Stimulated activated naive CD8-positive, alpha-beta T cell treated with anti-CD3 and anti-CD28 coated beads, Interleukin-15, Interleukin-2, amounts not matched to agents 100 ng/mL and 50 ng/mL, for 24 hours (primary cell): ENCODE results near the gene FRAT1.

ENCODE experiments used
- H3K27ac Mint-ChIP-seq: one replicate; pipeline ENCODE4 v1.8.0; 2021; ENCODE audit warnings: mild to moderate bottlenecking, mixed read lengths
- H3K27me3 Mint-ChIP-seq: one replicate; pipeline ENCODE4 v1.8.0; 2021; ENCODE audit warnings: mixed read lengths
- H3K36me3 Mint-ChIP-seq: one replicate; pipeline ENCODE4 v1.8.0; 2021; ENCODE audit warnings: low read depth, mixed read lengths
- H3K4me1 Mint-ChIP-seq: one replicate; pipeline ENCODE4 v1.8.0; 2021; ENCODE audit warnings: low read depth, mixed read lengths
- H3K4me3 Mint-ChIP-seq: one replicate; pipeline ENCODE4 v1.8.0; 2021; ENCODE audit warnings: mild to moderate bottlenecking, mixed read lengths
- H3K9me3 Mint-ChIP-seq: one replicate; pipeline ENCODE4 v1.8.0; 2021; ENCODE audit warnings: mixed read lengths

The FRAT1 gene

DNA sequence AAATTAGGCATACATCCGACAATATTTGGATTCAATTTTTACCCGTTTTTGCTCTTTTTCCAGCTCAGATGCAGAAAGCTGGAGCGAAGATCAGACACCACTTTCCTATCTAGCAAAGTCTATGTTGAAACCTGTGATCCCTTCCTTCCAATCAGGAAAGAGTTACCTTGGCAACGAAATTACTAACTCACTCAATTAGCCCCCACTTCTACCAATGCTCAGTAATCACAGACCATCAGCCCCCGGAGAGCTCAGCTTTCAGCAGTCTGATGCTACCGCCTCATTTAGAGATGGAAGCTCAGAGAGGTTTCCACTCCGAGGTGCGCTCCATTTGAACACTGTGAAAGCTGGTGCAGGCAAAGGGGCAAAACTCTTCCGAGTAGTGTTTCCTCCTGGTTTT lies 6.7 kb downstream of the FRAT1 start:
- H3K27me3 Mint-ChIP-seq: no peaks in the 10 kb centered on the region
- H3K4me1 Mint-ChIP-seq: peaks cover 54% of the 10 kb centered on the region
- H3K36me3 Mint-ChIP-seq: peaks cover 6% of the 10 kb centered on the region
- H3K27ac Mint-ChIP-seq: no peak overlapping the region
- no peak overlapping the region for H3K4me3 Mint-ChIP-seq
- H3K9me3 Mint-ChIP-seq: no peaks in the 10 kb centered on the region

DNA sequence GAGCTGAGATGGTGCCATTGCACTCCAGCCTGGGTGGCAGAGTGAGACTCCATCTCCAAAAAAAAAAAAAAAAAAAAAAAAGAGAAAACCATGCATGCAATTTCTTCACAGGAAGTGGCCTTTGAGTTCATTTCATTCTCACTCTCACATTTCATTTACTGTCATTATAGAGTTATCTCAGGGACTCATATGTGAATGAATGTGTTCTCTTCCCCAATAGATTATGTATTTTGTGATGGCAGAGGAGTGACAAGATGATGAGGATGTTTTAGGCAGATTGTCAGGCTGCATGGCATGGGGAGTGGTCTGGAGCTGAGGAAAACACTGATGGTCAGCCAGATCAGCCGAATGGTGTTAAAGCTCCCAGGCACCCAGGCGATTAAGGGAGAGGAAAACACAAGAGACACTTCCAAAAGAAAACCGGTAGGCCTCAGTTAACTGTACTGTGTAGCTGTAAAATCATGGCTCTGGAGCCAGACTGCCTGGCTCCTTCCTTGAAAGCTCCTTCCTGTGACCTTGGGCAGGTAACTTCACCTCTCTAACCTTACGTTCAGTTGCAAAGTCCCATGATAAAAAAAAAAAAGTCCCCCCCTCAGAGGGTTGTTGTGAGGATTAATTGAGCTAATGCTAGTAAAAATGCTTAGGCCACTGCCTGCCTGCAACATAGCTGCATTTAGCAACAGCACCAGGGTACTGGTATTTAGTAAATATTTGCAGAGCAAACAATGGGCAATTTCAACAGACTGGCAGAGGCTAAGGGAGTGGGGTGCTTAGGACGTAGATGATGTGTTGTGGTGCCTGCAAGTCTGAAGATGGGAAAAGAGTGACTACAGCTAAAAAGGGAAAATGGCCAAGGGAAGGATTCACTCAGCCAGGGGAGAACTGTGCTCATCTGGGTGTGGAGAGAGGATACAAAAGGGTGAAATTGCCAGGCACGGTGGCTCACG lies 8.6 kb downstream of the FRAT1 start:
- Mint-ChIP-seq H3K4me1 (peaks cover 57% of the 10 kb centered on the region), H3K27ac (peak overlapping the region; percentile 51), H3K9me3 (no peaks in the 10 kb centered on the region)

GRCh38 chr10:97328646-97329453 lies 9.8 kb downstream of the FRAT1 start:
- H3K4me1 Mint-ChIP-seq: peaks cover 65% of the 10 kb centered on the region
- peak overlapping the region; percentile 9 for H3K27ac Mint-ChIP-seq
- peaks cover 9% of the 10 kb centered on the region for H3K36me3 Mint-ChIP-seq
- H3K9me3 Mint-ChIP-seq: no peaks in the 10 kb centered on the region
- H3K4me3 Mint-ChIP-seq: no peak overlapping the region
- H3K27me3 Mint-ChIP-seq: no peaks in the 10 kb centered on the region

More for the DNA sequence above, 8.6 kb downstream of the FRAT1 start:
- peaks cover 9% of the 10 kb centered on the region for H3K36me3 Mint-ChIP-seq
- no peaks in the 10 kb centered on the region for H3K27me3 Mint-ChIP-seq
- no peak overlapping the region for H3K4me3 Mint-ChIP-seq

DNA sequence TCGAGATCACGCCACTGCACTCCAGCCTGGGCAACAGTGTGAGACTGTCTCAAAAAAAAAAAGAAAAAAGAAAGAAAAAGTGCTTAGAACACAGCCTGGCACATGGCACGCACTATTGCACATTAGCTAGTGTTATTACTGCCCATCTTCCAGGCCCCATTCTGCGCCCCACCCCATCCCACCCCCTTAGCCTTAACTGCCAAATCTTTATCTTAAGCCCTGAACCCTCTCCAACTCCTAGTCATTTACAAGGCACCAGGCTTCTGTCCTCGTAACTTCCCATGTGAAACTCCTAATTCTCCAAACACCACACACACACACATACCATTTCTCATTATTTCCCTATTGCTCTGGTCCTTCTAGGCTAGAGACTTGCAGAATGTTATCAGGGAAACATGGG lies 10.7 kb downstream of the FRAT1 start:
- Mint-ChIP-seq H3K4me1 (peaks cover 65% of the 10 kb centered on the region), H3K27me3 (no peaks in the 10 kb centered on the region), H3K27ac (peak overlapping the region; percentile 12), H3K9me3 (no peaks in the 10 kb centered on the region), H3K4me3 (no peak overlapping the region), H3K36me3 (peaks cover 9% of the 10 kb centered on the region)

DNA sequence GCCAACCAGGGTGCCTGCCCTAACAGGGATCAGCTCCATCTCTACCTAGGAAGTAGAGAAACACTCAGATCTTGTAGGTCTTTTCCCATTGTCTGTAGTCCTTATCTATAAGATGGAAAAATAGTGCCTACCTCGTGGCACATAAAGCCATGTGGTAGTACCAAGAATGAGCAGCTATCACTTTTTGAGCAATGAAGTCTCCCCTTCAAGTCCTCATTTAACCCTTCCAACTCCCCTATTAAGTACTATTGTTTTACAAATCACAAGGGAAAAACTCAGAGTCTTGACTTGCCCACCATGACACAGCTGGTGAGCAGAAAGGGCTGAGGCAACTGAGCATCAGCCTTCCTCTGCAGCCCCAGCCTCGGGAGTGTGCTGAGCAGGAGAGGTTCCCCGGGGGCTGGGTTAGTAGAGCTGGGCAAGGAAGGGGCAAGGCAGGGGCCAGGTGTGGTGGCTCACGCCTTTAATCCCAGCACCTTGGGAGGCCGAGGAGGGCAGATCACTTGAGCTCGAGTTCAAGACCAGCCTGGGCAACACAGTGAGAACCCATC lies 12.2 kb downstream of the FRAT1 start:
- no peaks in the 10 kb centered on the region for H3K9me3 Mint-ChIP-seq
- H3K27me3 Mint-ChIP-seq: no peaks in the 10 kb centered on the region
- peaks cover 9% of the 10 kb centered on the region for H3K36me3 Mint-ChIP-seq
- H3K27ac Mint-ChIP-seq: no peak overlapping the region
- peak overlapping the region; percentile 89 for H3K4me3 Mint-ChIP-seq
- H3K4me1 Mint-ChIP-seq: peaks cover 73% of the 10 kb centered on the region

DNA sequence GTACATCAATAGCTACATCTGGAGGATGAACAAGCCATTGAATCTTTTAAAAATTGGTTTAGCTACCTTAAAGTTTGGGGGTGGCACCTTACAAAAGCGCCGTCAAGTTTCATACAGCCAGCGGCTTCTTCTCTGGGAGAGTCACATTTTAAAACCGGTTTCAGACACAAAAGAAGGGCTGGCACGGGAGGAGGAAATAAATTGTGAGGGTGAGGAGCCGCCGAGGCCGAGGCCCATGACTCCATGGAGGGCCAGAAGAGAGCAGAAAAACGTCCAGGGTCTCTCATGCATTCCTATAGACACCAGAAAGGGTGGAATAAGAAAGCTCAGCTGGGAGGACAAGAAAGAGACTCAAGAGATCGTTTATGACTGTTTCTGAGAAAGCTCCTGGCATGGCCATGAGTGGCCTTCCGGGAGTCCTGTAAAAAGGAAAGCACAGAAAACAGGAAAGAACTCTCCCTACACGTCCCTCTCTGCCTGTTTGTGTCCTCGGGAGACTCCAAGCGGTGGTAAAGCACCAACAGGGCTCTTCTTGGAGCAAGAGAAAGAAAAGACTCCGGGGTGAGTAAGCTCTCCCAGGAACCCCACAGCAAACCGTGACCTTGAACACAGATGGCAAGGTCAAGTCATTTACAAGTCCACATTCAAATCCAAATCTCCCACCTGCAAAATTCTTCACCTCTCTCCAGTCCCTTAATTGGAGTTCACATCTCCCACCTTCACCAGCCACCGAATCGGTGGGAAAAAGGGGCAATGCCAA lies 13.7 kb downstream of the FRAT1 start:
- Mint-ChIP-seq H3K9me3 (no peaks in the 10 kb centered on the region), H3K36me3 (peaks cover 9% of the 10 kb centered on the region), H3K4me1 (peaks cover 66% of the 10 kb centered on the region), H3K27ac (peak overlapping the region; percentile 85), H3K4me3 (peak overlapping the region; percentile 89), H3K27me3 (no peaks in the 10 kb centered on the region)

DNA sequence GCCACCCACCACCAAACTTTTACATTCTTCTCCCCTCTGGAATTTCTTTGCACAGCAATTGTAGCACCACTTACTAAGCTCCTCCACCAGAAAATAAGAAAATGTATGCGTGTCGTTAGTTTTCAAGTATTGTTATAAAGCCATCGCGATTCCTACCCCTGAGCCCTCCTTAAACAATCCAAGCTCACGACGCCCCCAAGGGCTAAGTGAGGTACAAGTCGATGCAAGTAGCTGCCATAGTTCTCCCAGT lies 14.2 kb downstream of the FRAT1 start:
- H3K36me3 Mint-ChIP-seq: peaks cover 9% of the 10 kb centered on the region
- peaks cover 61% of the 10 kb centered on the region for H3K4me1 Mint-ChIP-seq

DNA sequence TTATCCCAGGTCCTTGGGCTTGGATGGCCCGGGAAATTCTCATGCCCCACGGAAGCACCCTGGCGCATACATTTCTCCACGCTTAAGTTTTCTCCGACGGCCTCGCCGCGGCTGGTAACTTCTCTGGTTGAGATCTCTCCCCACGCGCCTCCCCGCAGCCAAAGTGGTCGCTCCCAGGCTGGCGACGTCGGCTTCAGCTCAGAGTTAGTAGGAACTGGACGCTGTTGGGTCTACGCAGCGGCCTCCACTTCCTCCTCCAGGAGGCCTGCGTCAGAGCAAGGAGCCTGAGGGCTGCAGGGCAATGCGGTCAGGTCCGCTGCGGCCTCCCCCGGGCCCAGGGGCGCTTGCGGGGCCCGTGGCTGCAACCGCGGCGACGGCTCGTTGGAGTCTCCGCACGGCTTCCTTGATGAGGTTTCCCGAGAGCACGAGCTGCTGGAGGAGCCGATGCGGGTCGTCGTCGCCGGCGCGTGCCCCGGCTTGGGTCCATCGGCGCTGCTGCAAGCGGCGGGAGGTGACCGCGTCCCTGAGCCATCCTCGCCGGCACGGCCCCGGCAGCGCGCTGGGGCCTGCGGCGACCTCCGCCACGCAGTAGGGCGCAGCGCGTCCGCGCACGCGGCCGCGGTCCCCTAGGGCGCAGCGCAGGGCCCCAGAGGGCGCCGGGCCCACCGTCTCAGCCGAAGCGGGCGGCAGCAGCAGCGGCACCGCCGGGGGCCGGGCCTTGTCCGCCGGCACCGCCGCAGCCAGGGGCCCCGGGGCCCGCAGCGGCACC lies 14.7 kb downstream of the FRAT1 start:
- H3K27me3 Mint-ChIP-seq: no peaks in the 10 kb centered on the region
- peak overlapping the region; percentile 85 for H3K27ac Mint-ChIP-seq
- peak overlapping the region; percentile 89 for H3K4me3 Mint-ChIP-seq
- H3K36me3 Mint-ChIP-seq: peaks cover 9% of the 10 kb centered on the region
- H3K4me1 Mint-ChIP-seq: peaks cover 55% of the 10 kb centered on the region
- H3K9me3 Mint-ChIP-seq: no peaks in the 10 kb centered on the region

More for the DNA sequence above, 14.2 kb downstream of the FRAT1 start:
- H3K9me3 Mint-ChIP-seq: no peaks in the 10 kb centered on the region
- H3K27me3 Mint-ChIP-seq: no peaks in the 10 kb centered on the region
- H3K4me3 Mint-ChIP-seq: peak overlapping the region; percentile 89
- H3K27ac Mint-ChIP-seq: peak overlapping the region; percentile 85

DNA sequence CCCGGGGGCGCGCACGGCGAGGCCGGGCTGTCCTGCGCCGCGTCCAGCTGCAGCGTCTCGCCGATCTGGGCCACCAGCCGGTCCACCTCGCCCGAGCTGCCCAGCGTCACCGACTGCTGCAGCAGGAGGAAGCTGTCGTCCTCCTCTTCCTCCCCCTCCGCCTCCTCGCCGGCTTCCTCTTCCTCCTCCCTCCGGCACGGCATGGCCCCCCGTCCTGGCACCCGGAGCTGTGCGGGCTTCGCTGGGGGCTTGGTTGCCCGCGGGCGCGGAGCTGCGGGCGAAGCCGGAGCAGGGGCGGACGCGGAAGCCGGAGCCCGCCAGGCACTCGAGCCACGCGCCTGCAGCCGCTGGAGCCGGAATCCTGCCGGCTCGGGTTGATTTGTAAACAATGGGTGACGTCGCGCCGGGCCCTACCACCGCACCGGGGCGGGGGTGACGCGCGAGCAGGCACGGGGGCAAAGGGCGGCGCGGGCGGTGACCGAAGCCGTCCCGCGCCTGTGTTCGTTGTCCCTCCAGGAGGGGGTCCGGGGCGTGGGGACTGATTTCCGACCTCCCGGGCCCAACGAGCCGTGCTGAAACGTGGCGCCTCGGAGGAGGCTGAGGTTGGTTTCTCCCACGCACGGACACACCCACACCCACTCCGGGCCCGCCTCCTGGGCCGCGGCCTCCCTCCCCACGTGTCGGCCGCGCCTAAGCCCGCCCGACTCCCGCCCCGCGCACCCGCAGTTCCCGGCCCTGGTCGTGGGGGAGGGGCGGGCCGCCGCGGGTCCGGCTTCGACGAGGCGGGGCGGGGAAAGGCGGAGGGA lies 15.5 kb downstream of the FRAT1 start, which contains the start of gene FRAT2:
TSS of gene FRAT2 (minus strand) at position 360 of the 806 bp plus-strand sequence. CDS start at position 203, 157 bp downstream.
- Mint-ChIP-seq H3K27ac (peak within 1 kb of the TSS; percentile 85), H3K4me1 (peaks cover 49% of the 10 kb centered on the region), H3K36me3 (peaks cover 9% of the 10 kb centered on the region), H3K27me3 (no peaks in the 10 kb centered on the region), H3K9me3 (no peaks in the 10 kb centered on the region), H3K4me3 (peak within 1 kb of the TSS; percentile 89)

DNA sequence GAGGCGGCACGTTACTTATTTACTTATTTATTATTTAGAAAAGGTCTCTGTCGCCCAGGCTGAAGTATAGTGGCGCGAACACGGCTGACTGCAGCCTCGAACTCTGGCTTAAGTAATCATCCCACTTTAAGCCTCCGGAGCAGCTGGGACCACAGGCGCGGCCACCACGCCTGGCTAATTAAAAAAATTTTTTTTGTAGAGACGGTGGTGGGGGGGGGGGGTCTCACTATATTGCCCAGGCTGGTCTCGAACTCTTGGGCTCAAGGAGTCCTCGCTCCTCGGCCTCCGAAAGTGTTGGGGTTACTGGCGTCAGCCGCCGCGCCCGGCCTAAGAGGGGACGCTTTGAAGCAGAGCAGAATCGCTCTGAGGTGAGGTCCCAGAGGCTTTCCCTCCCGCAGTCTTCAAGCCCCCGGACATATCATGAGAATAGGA lies 16.1 kb downstream of the FRAT1 start:
- peaks cover 5% of the 10 kb centered on the region for H3K36me3 Mint-ChIP-seq
- no peaks in the 10 kb centered on the region for H3K9me3 Mint-ChIP-seq
- H3K27ac Mint-ChIP-seq: no peak overlapping the region
- H3K27me3 Mint-ChIP-seq: no peaks in the 10 kb centered on the region
- no peak overlapping the region for H3K4me3 Mint-ChIP-seq
- H3K4me1 Mint-ChIP-seq: peaks cover 43% of the 10 kb centered on the region

DNA sequence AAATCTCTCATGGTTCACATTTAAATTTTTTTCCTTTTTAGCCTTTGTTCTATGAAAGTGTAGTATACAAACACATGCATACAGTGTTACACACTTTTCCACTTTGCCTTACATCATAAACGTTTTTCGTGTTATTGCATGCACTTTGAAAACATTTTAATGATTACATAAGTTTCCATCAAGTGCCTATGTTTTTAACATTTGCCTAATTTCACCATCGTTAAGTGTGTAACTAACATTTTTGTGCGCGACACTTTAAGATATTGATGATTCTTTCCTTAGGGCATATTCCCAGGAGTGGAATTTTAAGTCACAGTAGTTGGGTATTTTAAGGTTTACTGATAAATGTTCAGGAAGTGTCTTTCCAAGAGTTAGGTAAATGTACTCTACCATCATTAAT lies 16.9 kb downstream of the FRAT1 start:
- peaks cover 40% of the 10 kb centered on the region for H3K4me1 Mint-ChIP-seq
- H3K27ac Mint-ChIP-seq: peak overlapping the region; percentile 67
- H3K9me3 Mint-ChIP-seq: no peaks in the 10 kb centered on the region
- no peaks in the 10 kb centered on the region for H3K27me3 Mint-ChIP-seq
- H3K36me3 Mint-ChIP-seq: peaks cover 4% of the 10 kb centered on the region
- peak overlapping the region; percentile 69 for H3K4me3 Mint-ChIP-seq

DNA sequence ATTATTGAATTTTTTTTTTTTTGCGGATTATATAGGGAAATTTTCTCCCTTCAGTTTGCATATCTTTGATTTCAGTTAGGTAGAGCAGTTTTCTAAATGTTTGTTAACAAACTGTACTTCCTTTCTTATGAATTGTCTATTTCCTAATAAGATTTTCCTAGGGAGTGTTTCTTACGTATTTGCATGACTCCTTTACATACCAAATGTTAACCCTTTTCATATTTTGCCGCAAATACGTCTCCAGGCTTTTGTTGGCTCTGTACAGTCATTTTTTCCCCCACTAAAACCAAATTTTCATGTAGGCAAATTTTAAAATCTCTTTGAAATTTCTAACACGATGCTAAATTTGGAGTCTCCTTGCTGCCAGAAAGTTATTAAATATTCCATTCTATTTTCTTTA lies 17.4 kb downstream of the FRAT1 start:
- H3K4me1 Mint-ChIP-seq: peaks cover 36% of the 10 kb centered on the region
- H3K4me3 Mint-ChIP-seq: peak overlapping the region; percentile 69
- peak overlapping the region; percentile 67 for H3K27ac Mint-ChIP-seq

More for the DNA sequence above, 17.4 kb downstream of the FRAT1 start:
- Mint-ChIP-seq H3K27me3 (no peaks in the 10 kb centered on the region), H3K9me3 (no peaks in the 10 kb centered on the region), H3K36me3 (no peaks in the 10 kb centered on the region)
